HL-60/S4 (cell line): ENCODE data around the gene CDK10.

ENCODE experiments used
- in situ Hi-C: fragments of 300-500 bp; cut with MboI; formaldehyde crosslinking; loops from 2 replicates; pipeline ENCODE4 v1.14.3; 2022; ENCODE audit warnings: low sequenced_read_pairs

The CDK10 gene

DNA sequence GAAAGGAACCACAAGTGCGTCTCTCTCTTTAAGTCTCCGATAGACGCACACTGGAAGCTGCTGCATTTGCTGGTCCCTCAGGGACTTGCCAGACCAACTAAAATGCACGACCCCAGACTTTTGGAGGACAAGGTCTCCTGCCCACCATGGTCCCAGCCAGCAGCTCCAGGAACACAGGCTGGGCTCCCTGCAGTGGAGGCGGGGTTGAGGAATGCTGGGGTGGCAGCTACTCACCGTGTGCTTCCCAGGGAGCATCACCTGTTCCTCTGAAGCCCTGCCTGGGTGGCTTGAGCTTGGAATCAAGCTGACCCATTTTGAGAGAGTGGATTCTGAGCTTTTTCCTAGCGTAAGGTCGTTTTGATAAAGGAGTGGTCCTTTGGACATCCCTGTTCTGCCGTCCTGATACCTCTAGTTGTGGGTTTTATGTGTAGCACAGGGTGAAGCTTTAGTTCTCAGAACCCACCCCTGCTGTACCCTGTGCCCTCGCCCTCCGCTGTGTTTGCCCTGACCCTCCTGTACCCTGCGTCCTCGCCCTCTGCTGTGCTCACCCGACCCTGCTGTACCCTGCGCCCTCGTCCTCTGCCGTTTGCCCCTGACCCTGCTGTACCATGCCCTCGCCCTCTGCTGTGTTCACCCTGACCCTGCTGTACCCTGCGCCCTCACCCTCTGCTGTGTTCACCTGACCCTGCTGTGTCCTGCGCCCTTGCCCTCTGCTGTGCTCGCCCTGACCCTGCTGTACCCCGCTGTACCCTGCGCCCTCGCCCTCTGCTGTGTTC is 45.8 kb downstream of the CDK10 start:
- in situ Hi-C loops, result no loop called here

DNA sequence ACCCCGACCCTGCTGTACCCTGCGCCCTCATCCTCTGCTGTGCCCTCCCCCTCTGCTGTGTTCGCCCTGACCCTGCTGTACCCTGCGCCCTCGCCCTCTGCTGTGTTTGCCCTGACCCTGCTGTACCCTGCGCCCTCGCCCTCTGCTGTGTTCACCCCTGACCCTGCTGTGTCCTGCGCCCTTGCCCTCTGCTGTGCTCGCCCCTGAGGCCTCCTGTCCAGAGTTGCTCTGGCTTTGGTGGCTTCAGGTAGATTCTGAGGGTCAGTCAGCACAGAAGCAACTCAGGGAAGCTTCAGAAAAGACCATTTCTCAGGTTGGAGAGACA is 46.4 kb downstream of the CDK10 start:
- in situ Hi-C loops, result no loop called here

DNA sequence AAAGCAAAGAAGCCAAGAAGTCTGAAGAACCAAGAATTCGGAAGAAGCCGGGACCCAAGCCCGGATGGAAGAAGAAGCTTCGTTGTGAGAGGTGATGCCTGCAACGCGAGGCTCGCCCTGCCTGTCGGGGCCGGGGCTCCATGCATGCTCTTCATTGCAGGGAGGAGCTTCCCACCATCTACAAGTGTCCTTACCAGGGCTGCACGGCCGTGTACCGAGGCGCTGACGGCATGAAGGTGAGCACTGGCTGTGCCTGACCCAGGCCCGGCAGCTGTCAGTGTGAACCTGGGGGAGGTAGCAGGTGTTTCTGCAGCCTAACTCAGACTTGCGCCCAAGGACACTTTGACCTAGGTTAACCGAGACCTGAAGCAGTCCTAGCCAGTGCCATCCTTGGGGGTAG is 46.8 kb downstream of the CDK10 start:
- in situ Hi-C loops, result no loop called here

DNA sequence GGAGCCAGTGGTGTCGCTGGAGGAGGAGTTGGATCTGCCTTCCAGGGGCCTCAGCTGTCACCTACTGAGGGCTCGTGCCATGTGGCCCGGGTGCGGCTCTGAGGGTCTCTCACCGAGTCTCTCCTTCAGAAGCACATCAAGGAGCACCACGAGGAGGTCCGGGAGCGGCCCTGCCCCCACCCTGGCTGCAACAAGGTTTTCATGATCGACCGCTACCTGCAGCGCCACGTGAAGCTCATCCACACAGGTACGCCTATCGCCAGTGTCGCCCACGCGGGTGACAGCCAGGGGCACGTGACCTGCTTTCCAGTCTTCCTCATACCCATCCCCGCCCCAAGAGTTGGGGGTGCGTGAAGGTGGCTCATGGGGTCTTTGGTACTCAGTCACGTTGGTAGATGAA is 47.3 kb downstream of the CDK10 start:
- in situ Hi-C loops, result no loop called here

DNA sequence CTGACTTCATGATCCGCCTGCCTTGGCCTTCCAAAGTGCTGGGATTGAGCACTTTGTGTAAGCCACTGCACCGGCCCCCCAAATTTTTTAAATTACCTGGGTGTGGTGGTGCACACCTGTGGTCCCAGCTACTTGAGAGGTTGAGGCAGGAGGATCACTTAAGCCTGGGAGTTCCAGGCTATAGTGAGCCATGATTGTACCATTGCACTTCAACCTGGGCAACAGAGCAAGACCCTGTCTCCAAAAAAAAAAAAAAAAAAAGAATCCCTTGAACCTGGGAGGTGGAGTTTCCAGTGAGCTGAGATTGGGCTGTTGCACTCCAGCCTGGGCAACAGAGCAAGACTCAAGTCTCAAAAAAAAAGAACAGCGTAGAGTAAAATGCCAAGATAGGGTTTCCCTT is 50.1 kb downstream of the CDK10 start:
- in situ Hi-C loops, result no loop called here

DNA sequence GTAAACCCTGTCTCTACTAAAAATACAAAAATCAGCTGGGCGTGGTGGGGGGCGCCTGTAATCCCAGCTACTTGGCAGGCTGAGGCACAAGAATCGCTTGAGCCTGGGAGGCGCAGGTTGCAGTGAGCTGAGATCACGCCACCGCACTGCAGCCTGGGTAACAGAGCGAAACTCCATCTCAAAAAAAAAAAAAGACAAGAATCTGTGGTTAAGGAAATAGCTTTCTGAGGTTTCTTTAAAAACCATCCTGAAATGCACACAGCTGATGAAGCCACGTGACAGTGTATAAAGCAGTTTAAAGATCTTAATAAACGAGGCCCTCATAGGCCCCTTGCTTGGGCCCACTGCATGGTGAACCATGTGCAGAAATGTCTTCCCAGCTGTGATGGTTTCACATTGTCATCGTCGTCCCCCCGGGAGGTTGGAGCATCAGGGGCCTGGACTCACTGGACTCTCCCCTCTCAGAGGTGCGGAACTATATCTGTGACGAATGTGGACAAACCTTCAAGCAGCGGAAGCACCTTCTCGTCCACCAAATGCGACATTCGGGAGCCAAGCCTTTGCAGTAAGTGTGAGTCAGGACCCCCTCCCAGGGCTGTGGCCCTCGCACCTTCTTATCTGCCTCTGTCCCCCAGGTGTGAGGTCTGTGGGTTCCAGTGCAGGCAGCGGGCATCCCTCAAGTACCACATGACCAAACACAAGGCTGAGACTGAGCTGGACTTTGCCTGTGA is 51.0 kb downstream of the CDK10 start:
- in situ Hi-C loops, result no loop called here

DNA sequence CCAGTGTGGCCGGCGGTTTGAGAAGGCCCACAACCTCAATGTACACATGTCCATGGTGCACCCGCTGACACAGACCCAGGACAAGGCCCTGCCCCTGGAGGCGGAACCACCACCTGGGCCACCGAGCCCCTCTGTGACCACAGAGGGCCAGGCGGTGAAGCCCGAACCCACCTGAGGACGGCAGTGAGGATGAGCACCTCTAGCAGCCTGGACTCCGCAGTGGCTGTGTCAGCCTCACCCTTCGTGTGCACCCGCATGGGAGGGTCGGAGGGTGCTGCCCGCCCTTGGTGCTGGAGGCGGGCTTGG is 51.5 kb downstream of the CDK10 start:
- in situ Hi-C loops, result no loop called here

DNA sequence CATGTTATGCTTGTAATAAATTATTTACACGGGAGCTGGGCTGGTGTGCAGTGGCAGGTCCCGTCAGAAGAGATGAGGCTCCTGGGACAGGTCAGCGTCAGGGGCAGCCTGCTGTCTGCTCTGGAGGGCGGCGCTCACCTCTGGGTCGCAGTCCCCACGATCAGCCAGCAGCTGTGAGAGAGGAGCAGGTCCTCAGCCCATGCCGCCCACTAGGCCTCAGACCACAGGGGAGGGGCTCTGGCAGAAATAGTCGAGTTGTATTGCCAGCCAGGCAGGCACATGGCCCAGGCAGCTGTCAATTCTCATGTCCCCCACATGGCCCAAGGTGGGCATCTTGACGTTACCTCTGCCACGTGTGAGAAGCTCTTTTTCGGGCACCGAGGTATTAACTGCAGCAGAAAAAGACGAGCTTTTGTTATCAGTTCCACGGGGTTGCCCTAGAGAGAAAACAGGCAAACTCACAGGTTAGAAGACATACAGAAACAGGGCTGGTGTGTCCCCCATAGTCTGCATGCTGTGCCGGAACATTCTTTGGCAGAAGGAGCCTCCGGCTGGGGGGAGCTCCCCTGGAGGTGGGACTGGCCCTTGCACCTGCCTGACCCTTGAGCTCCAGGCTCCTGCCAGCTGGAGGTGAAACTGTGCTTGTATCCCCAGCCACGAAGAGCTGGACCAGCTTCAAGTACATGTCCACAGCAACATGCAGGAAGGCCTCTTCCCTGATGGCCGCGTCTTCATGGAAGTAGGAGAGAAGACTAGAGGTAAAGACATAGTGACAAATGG is 52.2 kb downstream of the CDK10 start:
- in situ Hi-C loops, result no loop called here

DNA sequence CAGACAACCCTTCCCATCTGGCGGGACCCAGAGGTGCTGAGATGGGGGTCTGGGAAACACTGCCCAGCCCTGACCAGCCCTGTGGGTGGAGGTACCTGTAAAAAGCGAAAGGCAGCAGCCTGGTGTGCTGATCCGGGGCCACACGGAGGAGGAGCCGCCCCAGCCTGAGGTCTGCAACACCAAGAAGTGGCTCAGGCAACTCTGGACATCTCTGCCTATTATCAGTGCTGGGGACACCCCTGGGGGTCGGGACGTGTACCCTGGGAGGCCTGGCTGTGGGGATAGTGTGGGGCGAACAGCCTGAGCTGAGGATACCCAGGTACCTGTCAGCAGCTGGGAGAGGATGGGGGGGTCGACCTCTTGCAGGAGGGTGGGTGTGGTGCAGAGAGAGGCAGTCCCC is 52.9 kb downstream of the CDK10 start:
- in situ Hi-C loops, result no loop called here

DNA sequence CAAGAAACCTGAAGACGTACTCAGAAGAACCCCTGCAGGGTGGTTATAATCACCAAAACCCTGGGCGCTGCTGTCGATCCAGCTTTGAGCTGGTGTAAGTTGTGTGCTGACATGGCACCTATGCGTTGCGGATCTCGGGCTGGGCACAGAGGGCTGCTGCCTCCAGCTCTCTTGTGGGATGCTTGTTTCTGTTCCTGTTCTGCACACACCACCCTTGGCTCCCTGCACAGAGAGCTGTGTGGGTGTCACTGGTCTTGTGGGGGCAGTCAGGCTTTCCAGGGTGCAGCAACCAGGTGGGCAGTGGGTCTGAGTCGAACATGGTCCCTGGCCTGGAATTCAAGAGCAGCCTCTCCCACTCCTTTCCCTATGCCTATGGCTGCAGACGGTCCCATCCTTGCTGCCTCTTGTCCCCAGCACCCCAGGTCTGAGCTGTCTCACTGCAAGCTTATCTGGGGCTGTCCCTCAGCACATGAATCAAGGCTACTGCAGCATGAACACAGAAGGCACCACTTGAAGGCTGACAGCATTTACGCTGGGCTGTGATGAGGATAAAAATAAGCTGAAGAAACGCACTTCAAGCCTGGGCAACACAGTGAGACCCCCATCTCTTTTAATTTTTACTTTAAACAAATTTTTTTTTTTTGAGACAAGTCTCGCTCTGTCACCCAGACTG is 55.0 kb downstream of the CDK10 start:
- in situ Hi-C loops, result no loop called here

DNA sequence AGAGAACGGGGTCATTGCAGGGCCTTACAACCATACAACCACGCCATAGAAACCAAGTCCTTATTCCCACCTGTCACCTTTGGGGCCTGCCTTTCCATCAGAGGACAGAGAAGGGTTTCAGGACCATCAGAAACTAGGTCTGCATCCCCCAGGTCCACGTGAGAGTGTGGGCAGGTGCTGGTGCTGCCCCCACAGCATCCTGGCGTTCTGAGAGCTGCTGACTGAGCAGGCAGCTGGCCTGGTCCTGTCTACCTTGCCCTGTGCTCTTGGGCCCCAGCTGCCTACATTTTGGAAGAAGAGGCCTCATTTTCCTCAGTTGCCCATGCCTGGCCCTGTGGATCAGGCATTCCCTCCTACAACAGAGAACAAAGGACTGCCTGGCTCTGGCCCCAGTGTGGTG is 56.5 kb downstream of the CDK10 start:
- in situ Hi-C loops, result no loop called here

DNA sequence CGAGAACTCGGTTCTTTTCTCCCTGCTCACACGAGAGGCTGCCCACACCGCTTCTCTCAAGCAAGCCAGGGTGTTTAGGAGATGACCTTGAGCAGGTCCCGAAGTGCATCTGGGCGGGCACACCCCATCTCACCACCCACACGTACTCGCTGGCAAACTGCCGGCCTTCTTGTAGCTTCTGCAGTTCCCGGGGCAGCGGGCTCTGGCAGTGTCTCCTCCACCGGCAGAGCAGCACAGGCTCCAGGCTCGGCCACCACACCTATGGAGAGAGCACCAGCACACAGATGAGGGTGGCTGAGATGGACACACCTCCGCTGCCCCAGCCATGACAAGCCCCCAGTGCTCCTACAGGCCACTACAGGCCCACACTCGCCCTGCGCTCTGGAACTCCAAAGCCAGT is 58.3 kb downstream of the CDK10 start:
- in situ Hi-C loops, result no loop called here
